ENCODE measurements around the gene XIST.

- TF ChIP-seq CTCF (IDR thresholded peaks at IDR 0.05 in 4 of 5, conservative IDR thresholded peaks at IDR 0.05 in 1 of 5) (no peak), POLR2A (IDR thresholded peaks at IDR 0.05) (no peak)
Measured at GRCh38 chrX:73817393-73818199, 34.9 kb downstream of the XIST start.

Measured in gastrocnemius medialis (tissue), 4 donors.